Keratinocyte (primary cell): ENCODE measurements around the gene KSR1. TPM values are rescaled to one million over a fixed set of nuclear protein-coding genes. Genes with fewer than 3 reads are reported as not detected.

Experiments used
- DNase-seq: peaks from one replicate; pipeline ENCODE4 v3.0.0-alpha.2; 2011; ENCODE audit warnings: low read depth, missing footprints, low spot score
- FAIRE-seq: peaks from 2 replicates; lab custom pipeline; 2011; peaks lifted over from hg19 to GRCh38; lab: Jason Lieb, UNC
- H2AFZ ChIP-seq: 2 replicates; pipeline ENCODE4 v1.6.0; 2012; ENCODE audit warnings: low read length, control low read depth, inconsistent platforms; ENCODE audit not compliant: control insufficient read depth
- H3K27ac ChIP-seq: 2 replicates; pipeline ENCODE4 v1.5.1; 2011; ENCODE audit warnings: low read length; ENCODE audit not compliant: control insufficient read depth, insufficient read depth
- H3K27me3 ChIP-seq: 3 replicates; pipeline ENCODE4 v1.6.0; 2011; ENCODE audit warnings: low read length; ENCODE audit not compliant: control insufficient read depth, insufficient read depth; ENCODE audit errors: extremely low read depth
- H3K36me3 ChIP-seq, 2 experiments: 2 replicates in 1 of 2; 3 replicates in 1 of 2; pipeline ENCODE4 v1.5.1; 2011; ENCODE audit warnings: low read length in 2 of 2, mild to moderate bottlenecking in 1 of 2; ENCODE audit not compliant: control insufficient read depth in 2 of 2, insufficient read depth in 2 of 2; ENCODE audit errors: extremely low read depth in 1 of 2
- H3K4me1 ChIP-seq: 3 replicates; pipeline ENCODE4 v1.5.1; 2011; ENCODE audit warnings: low read length; ENCODE audit not compliant: control insufficient read depth, insufficient read depth; ENCODE audit errors: extremely low read depth
- H3K4me2 ChIP-seq: 3 replicates; pipeline ENCODE4 v1.6.0; 2011; ENCODE audit warnings: low read depth, low read length; ENCODE audit not compliant: control insufficient read depth, insufficient read depth; ENCODE audit errors: extremely low read depth
- H3K4me3 ChIP-seq, 3 experiments: fragments of 200-600 bp in 1 of 3; sonication (generic) in 1 of 3; 2 replicates in 2 of 3; 3 replicates in 1 of 3; pipeline ENCODE4 v1.5.1; 2011 to 2016; ENCODE audit warnings: low read length in 3 of 3, mild to moderate bottlenecking in 3 of 3, control low read depth in 2 of 3, inconsistent platforms in 1 of 3, low read depth in 1 of 3, mixed read lengths in 1 of 3, mixed run types in 1 of 3, moderate library complexity in 1 of 3; ENCODE audit not compliant: control insufficient read depth in 2 of 3, insufficient read depth in 2 of 3; ENCODE audit errors: extremely low read depth in 1 of 3
- H3K79me2 ChIP-seq: 2 replicates; pipeline ENCODE4 v1.6.0; 2012; ENCODE audit warnings: low read length; ENCODE audit not compliant: control insufficient read depth, insufficient read depth
- H3K9ac ChIP-seq: 3 replicates; pipeline ENCODE4 v1.6.0; 2011; ENCODE audit warnings: low read length; ENCODE audit not compliant: control insufficient read depth, insufficient read depth; ENCODE audit errors: extremely low read depth
- H3K9me1 ChIP-seq: 3 replicates; pipeline ENCODE4 v1.6.0; 2011; ENCODE audit warnings: low read length; ENCODE audit not compliant: control insufficient read depth, insufficient read depth; ENCODE audit errors: extremely low read depth
- H3K9me3 ChIP-seq: 2 replicates; pipeline ENCODE4 v1.5.1; 2012; ENCODE audit warnings: low read depth, low read length; ENCODE audit not compliant: control insufficient read depth
- H4K20me1 ChIP-seq: 3 replicates; pipeline ENCODE4 v1.6.0; 2011; ENCODE audit warnings: low read length; ENCODE audit not compliant: control insufficient read depth, insufficient read depth; ENCODE audit errors: extremely low read depth
- CTCF ChIP-seq, 3 experiments: IDR thresholded peaks in 1 of 3; conservative IDR thresholded peaks in 1 of 3; optimal IDR thresholded peaks in 1 of 3; 2 replicates in 2 of 3; 3 replicates in 1 of 3; pipeline versions ENCODE3 to v1.5.1; 2011; ENCODE audit warnings: low read length in 3 of 3, mild to moderate bottlenecking in 3 of 3, moderate library complexity in 2 of 3, control low read depth in 1 of 3, inconsistent platforms in 1 of 3; ENCODE audit not compliant: insufficient read depth in 2 of 3; ENCODE audit errors: extremely low read depth in 1 of 3
- EZH2 ChIP-seq: IDR thresholded peaks from one replicate; pipeline ENCODE4 v1.6.1; 2012; ENCODE audit warnings: inconsistent platforms, mild to moderate bottlenecking, low read length, moderate library complexity
- dilution Hi-C: fragments of 300-500 bp; cut with MboI; formaldehyde crosslinking; loops from one replicate; pipeline ENCODE4 v1.7.0; 2020; ENCODE audit warnings: low sequenced_read_pairs; ENCODE audit not compliant: extremely low pct_ligation_motif_present
- polyA plus RNA-seq, 5 experiments: library from polyadenylated mRNA; depleted of rRNA in 3 of 5; stranded (reverse) in 3 of 5; stranded (forward) in 1 of 5; unstranded in 1 of 5; fragments of >200 nt; gene quantifications; 1 replicate in 1 of 5; 2 replicates in 3 of 5; 3 replicates in 1 of 5; pipeline versions ENCODE4 v1.2.1 to v1.2.3, GENCODE V29; 2011 to 2012; ENCODE audit warnings: missing spikeins in 2 of 5, low read depth in 1 of 5, low replicate concordance in 1 of 5

KSR1 gene
- polyA plus RNA-seq, 1 donor (not counting 4 experiments of a cell fraction or from before 2014, with no cell fraction given): 1.3 TPM

GRCh38 chr17:27564463-27564862, 108.2 kb downstream of the KSR1 start:
- H2AFZ ChIP-seq: no peak overlapping the region
- H3K79me2 ChIP-seq: no peaks in the 10 kb centered on the region
- H3K9me3 ChIP-seq: no peaks in the 10 kb centered on the region
- no peak overlapping the region for H3K27ac ChIP-seq
- TF ChIP-seq EZH2 (no peak), CTCF (optimal IDR thresholded peaks at IDR 0.05 in 1 of 3, IDR thresholded peaks at IDR 0.05 in 1 of 3, conservative IDR thresholded peaks at IDR 0.05 in 1 of 3; ENCODE audit: extremely low read depth in 1 of 3, insufficient read depth in 2 of 3, low read length in 3 of 3) (no peak)
- H3K9me1 ChIP-seq: no peaks in the 10 kb centered on the region
- no peaks in the 10 kb centered on the region for H3K36me3 ChIP-seq
- H4K20me1 ChIP-seq: no peaks in the 10 kb centered on the region
- H3K9ac ChIP-seq: no peak overlapping the region
- no peaks in the 10 kb centered on the region for H3K27me3 ChIP-seq
- FAIRE-seq (no peak), DNase-seq (no peak)
- dilution Hi-C loops: no loop called here
- no peak overlapping the region for H3K4me2 ChIP-seq
- H3K4me3 ChIP-seq: no peak overlapping the region
- peaks cover 13% of the 10 kb centered on the region for H3K4me1 ChIP-seq

GRCh38 chr17:27565874-27566670, 109.8 kb downstream of the KSR1 start:
- Histone ChIP-seq H3K79me2 (no peaks in the 10 kb centered on the region), H3K4me3 (no peak overlapping the region), H3K36me3 (no peaks in the 10 kb centered on the region), H3K27me3 (no peaks in the 10 kb centered on the region), H3K9ac (no peak overlapping the region), H3K9me3 (no peaks in the 10 kb centered on the region), H3K4me2 (no peak overlapping the region), H4K20me1 (no peaks in the 10 kb centered on the region), H3K4me1 (no peaks in the 10 kb centered on the region), H3K9me1 (no peaks in the 10 kb centered on the region), H2AFZ (no peak overlapping the region), H3K27ac (no peak overlapping the region)
- no peak for DNase-seq
- FAIRE-seq: no peak
- dilution Hi-C loops: no loop called here
- TF ChIP-seq EZH2 (no peak), CTCF (optimal IDR thresholded peaks at IDR 0.05 in 1 of 3, IDR thresholded peaks at IDR 0.05 in 1 of 3, conservative IDR thresholded peaks at IDR 0.05 in 1 of 3; ENCODE audit: extremely low read depth in 1 of 3, insufficient read depth in 2 of 3, low read length in 3 of 3) (no peak)
